ENCODE measurements around the gene KRTAP4-12.
"Not testable (repeated sequence)": the region's sequence is repeated elsewhere in the genome, so short reads cannot be mapped to it uniquely, and the experiment has no call there.

GRCh38 chr17:41117846-41118386 is 6.1 kb downstream of the KRTAP4-12 start, which contains the start of gene KRTAP4-11:
- TF ChIP-seq CTCF (conservative IDR thresholded peaks at IDR 0.05; ENCODE audit: low read depth, low read length); EZH2 (IDR thresholded peaks at IDR 0.05; ENCODE audit: borderline replicate concordance, low read depth, low read length, poor library complexity, severe bottlenecking): not testable (repeated sequence)
